ENCODE data around the gene CCDC174.

- TF ChIP-seq EZH2 (IDR thresholded peaks at IDR 0.05; ENCODE audit: insufficient read depth, poor library complexity, severe bottlenecking) (no peak), EZH2phosphoT487 (IDR thresholded peaks at IDR 0.05; ENCODE audit: insufficient read depth, low read depth) (no peak)
Measured at GRCh38 chr3:14616606-14617507, 34.7 kb upstream of the CCDC174 start.

All from GM23248 (cell line).